Measurements from ENCODE around the gene TM2D1. TPM values are rescaled to one million over a fixed set of nuclear protein-coding genes. Genes with fewer than 3 reads are reported as not detected.
A peak's percentile ranks its signal among the peaks of the same experiment; 100 is the strongest.
"Not testable (repeated sequence)": the region's sequence is repeated elsewhere in the genome, so short reads cannot be mapped to it uniquely, and the experiment has no call there.

Gene TM2D1
- total RNA-seq, 4 donors from 2014 or later: 25.5 to 51.9 (median 36.2) TPM

DNA sequence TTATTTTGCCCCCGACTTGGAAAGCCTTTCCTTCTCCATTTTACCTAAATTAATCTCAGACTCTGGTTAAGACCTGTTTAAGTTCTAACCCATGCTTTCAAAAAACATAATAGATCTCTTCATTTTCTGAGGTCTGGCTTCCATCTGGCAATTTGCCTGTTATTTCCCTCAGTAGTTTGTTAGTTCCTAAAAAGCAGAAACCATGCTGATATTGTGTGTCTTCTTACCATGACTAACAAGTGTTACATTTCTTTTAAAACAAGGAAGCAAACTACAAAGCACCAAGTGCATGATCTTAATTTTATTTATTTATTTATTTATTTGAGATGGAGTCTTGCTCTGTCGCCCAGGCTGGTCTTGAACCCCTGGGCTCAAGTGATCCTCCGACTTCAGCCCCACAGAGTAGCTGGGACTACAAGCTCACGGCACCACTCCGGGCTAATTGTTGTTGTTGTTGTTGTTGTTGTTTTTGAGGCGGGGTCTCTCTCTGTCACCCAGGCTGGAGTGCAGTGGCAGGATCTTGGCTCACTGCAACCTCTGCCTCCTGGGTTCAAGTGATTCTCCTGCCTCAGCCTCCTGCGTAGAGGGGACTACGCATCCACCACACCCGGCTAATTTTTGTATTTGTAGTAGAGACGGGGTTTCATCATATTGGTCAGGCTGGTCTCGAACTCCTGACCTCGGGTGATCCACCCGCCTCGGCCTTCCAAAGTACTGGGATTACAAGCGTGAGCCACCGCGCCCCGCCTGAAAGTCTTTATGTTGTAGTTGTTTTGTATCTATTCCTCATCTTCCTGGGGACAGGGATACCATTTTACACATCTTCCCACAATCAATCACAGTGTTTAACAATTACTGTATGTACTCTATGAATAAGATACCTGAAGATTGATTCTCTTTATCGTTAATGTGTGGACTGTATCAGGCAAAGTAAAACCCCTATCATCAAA is 16.1 kb upstream of the TM2D1 start:
- TF ChIP-seq, protein P1, sequence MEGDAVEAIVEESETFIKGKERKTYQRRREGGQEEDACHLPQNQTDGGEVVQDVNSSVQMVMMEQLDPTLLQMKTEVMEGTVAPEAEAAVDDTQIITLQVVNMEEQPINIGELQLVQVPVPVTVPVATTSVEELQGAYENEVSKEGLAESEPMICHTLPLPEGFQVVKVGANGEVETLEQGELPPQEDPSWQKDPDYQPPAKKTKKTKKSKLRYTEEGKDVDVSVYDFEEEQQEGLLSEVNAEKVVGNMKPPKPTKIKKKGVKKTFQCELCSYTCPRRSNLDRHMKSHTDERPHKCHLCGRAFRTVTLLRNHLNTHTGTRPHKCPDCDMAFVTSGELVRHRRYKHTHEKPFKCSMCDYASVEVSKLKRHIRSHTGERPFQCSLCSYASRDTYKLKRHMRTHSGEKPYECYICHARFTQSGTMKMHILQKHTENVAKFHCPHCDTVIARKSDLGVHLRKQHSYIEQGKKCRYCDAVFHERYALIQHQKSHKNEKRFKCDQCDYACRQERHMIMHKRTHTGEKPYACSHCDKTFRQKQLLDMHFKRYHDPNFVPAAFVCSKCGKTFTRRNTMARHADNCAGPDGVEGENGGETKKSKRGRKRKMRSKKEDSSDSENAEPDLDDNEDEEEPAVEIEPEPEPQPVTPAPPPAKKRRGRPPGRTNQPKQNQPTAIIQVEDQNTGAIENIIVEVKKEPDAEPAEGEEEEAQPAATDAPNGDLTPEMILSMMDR (IDR thresholded peaks at IDR 0.05): no peak
- no peak for TF ChIP-seq POLR2A (IDR thresholded peaks at IDR 0.05)
- H3K36me3 ChIP-seq: no peaks in the 10 kb centered on the region
- H3K4me3 ChIP-seq: peak overlapping the region in 3 of 4 donors; percentile 85 to 98 (median 92)
- no peak for DNase-seq
- no peaks in the 10 kb centered on the region for H3K27me3 ChIP-seq
- peak overlapping the region; percentile 98 to 99 (median 98) for H3K27ac ChIP-seq
- H3K9me3 ChIP-seq: no peaks in the 10 kb centered on the region
- 75 to 83% methylated on average over 19 of the region's 19 CpGs for WGBS, 2 donors
- intact Hi-C loops (cut with DNase I): no loop called here
- peaks cover 0 to 41% (median 6%) of the 10 kb centered on the region in 3 donors for H3K4me1 ChIP-seq

DNA sequence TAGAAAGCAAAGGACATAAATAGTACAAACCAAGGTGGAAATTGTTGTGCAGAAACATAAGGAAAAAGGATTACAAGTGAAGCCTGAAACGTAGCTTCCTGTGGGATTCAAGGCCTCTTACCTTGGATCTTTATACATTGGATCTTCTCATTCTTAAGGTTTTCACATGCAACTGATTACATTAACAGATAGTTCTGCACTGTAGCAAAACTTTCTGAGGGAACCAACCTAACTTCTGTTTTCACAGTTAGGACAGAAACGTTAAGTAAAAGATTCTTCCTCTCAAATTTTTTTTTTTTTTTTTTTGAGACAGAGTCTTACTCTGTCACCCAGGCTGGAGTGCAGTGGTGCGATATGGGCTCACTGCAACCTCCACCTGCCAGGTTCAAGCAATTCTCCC is 7.8 kb upstream of the TM2D1 start:
- WGBS, 2 donors: 55 to 65% methylated on average over 3 of the region's 3 CpGs
- Histone ChIP-seq H3K4me3 (no peak overlapping the region), H3K27ac (no peak overlapping the region), H3K36me3 (no peaks in the 10 kb centered on the region), H3K27me3 (no peaks in the 10 kb centered on the region), H3K4me1 (no peaks in the 10 kb centered on the region), H3K9me3 (no peaks in the 10 kb centered on the region)
- DNase-seq: no peak
- no peak for TF ChIP-seq POLR2A (IDR thresholded peaks at IDR 0.05)
- TF ChIP-seq, protein P1 (IDR thresholded peaks at IDR 0.05): no peak
- intact Hi-C loops (cut with DNase I): no loop called here

DNA sequence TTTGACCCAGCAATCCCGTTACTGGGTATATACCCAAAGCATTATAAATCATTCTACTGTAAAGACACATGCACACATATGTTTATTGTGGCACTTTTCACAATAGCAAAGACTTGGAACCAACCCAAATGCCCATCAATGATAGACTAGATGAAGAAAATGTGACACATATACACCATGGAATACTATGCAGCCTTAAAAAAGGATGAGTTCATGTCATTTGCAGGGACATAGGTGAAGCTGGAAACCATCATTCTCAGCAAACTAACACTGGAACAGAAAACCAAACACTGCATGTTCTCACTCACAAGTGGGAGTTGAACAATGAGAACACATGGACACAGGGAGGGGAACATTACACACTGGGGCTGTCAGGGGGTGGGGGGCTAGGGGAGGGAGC is 5.7 kb upstream of the TM2D1 start:
- DNase-seq; H3K27me3 ChIP-seq; H3K9me3 ChIP-seq; H3K4me3 ChIP-seq; H3K36me3 ChIP-seq; H3K4me1 ChIP-seq; intact Hi-C loops (cut with DNase I); H3K27ac ChIP-seq: not testable (repeated sequence)
- 0% methylated on average over 1 of the region's 1 CpG for WGBS, 2 donors

GRCh38 chr1:61727544-61727943 is 2.6 kb upstream of the TM2D1 start:
- H3K4me3 ChIP-seq: no peak overlapping the region
- no peak for DNase-seq
- no peaks in the 10 kb centered on the region for H3K36me3 ChIP-seq
- no peaks in the 10 kb centered on the region for H3K9me3 ChIP-seq
- H3K27me3 ChIP-seq: no peaks in the 10 kb centered on the region
- TF ChIP-seq, protein P1 (IDR thresholded peaks at IDR 0.05): no peak
- no peak for TF ChIP-seq POLR2A (IDR thresholded peaks at IDR 0.05)
- H3K27ac ChIP-seq: no peak overlapping the region
- peaks cover 8 to 29% (median 17%) of the 10 kb centered on the region in 3 donors for H3K4me1 ChIP-seq
- WGBS, 2 donors: 80 to 87% methylated on average over 3 of the region's 3 CpGs
- intact Hi-C loops (cut with DNase I): no loop called here

DNA sequence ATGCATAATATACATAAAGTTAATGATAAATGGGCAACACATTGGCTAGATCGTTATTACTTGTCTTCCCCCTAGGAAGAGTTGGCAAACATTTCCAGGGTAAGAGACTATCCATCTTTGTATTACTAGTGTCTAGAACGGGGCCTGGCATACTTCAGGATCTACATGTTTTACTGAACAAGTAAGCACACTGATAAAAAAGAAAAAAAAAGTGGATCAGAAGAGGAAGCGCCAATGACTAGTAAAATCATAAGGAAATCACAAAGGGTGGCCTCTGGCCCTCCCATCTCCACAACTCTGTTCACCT is 482 bp downstream of the TM2D1 start:
- WGBS, 2 donors: 0% methylated on average over 3 of the region's 3 CpGs
- Histone ChIP-seq H3K9me3 (no peaks in the 10 kb centered on the region), H3K27me3 (no peaks in the 10 kb centered on the region), H3K4me3 (peak overlapping the region; percentile 77 to 97 (median 85)), H3K4me1 (peaks cover 8 to 39% (median 17%) of the 10 kb centered on the region in 3 donors), H3K36me3 (peaks cover 0 to 27% (median 0%) of the 10 kb centered on the region in 3 donors), H3K27ac (peak overlapping the region; percentile 91 to 98 (median 98))
- TF ChIP-seq, protein P1 (IDR thresholded peaks at IDR 0.05): no peak
- TF ChIP-seq POLR2A (IDR thresholded peaks at IDR 0.05): no peak
- intact Hi-C loops (cut with DNase I): no loop called here
- DNase-seq: no peak

GRCh38 chr1:61718996-61719663 is 5.8 kb downstream of the TM2D1 start:
- H3K9me3 ChIP-seq; H3K27ac ChIP-seq; DNase-seq; intact Hi-C loops (cut with DNase I); H3K27me3 ChIP-seq; H3K4me3 ChIP-seq: not testable (repeated sequence)
- WGBS, 2 donors: 82 to 87% methylated on average over 8 of the region's 8 CpGs
- Histone ChIP-seq H3K4me1 (peaks cover 6 to 27% (median 11%) of the 10 kb centered on the region in 3 donors), H3K36me3 (peaks cover 0 to 61% (median 0%) of the 10 kb centered on the region in 3 donors)

Data from esophagus squamous epithelium (tissue), 5 donors.